GM12873 (cell line): Measurements from ENCODE around the gene BCO1.

ENCODE experiments used
- TF ChIP-seq, protein P1 (sequence below): IDR thresholded peaks from 2 replicates; pipeline ENCODE4 v1.5.1; 2012; ENCODE audit warnings: low read depth, mild to moderate bottlenecking, moderate library complexity, low read length, control low read depth; ENCODE audit not compliant: insufficient read depth; ENCODE audit errors: missing control alignments

BCO1 gene

DNA sequence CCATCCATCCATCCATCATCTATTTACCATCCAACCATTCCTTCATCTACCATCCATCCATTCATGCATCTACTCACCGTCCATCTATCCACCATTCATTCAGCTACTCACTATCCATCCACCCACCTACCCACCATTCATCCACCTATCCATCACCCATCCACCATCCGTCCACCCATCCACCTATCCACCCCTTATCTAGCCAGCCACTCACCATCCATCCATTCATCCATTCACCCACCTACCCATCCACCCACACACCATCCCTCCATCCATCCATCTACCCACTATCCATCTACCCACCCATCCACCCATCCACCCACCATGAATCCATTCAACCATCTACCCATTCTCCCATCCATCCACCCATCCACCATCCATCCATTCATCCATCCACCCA is 26.6 kb downstream of the BCO1 start:
- TF ChIP-seq, protein P1, sequence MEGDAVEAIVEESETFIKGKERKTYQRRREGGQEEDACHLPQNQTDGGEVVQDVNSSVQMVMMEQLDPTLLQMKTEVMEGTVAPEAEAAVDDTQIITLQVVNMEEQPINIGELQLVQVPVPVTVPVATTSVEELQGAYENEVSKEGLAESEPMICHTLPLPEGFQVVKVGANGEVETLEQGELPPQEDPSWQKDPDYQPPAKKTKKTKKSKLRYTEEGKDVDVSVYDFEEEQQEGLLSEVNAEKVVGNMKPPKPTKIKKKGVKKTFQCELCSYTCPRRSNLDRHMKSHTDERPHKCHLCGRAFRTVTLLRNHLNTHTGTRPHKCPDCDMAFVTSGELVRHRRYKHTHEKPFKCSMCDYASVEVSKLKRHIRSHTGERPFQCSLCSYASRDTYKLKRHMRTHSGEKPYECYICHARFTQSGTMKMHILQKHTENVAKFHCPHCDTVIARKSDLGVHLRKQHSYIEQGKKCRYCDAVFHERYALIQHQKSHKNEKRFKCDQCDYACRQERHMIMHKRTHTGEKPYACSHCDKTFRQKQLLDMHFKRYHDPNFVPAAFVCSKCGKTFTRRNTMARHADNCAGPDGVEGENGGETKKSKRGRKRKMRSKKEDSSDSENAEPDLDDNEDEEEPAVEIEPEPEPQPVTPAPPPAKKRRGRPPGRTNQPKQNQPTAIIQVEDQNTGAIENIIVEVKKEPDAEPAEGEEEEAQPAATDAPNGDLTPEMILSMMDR, result no peak

DNA sequence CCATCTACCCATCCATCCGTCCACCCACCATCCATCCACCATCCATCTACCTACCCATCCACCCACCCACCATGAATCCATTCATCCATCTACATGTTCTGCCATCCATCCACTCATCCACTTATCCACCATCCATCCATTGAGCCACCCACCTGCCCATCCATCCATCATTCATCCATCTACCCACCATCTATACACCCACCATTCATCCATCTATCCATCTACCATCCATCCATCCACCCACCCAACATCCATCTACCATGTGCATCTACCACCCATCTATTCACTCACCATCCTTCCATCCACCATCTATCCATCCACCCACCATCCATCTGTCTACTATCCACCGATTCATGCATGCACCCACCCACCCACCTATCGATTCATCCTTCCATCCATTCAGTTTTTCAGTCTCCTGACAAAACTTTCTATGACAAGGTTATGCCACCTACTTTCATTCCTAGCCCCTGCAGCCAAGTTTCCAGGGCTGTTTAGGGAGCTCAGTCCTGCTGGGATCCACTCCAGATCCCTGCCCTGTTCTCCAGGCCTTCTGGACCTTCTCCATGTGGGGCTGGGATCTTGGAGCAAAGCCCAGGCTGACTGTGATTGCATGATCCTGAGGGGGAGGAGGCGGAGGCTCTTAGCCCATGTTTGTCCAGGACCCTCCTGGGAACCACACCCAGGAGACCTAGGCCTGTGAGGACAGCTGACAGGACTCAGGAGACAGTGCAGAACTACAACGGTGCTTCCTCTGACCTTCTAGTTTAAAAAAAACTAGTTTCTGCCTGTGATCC is 27.4 kb downstream of the BCO1 start:
- TF ChIP-seq, protein P1, result no peak

DNA sequence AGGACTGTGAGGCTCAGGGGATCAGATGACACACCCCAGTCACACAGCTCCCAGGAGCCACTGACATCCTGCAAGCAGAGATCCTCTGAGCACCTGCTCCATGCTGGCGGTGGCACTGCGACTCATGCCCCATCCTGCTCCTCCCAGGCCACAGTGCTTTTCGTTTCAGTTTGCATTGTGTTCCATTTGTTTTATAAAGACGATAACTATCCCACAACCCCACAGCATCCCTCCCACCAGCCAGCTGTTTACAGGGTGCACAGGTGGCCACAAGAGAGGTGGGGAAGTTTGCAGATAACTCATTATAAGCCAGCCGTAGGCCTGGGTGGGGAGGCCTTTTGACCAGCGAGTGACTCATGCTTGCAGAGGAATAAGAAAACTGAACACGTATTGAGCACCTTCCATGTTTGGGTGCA is 28.2 kb downstream of the BCO1 start:
- TF ChIP-seq, protein P1, result no peak

DNA sequence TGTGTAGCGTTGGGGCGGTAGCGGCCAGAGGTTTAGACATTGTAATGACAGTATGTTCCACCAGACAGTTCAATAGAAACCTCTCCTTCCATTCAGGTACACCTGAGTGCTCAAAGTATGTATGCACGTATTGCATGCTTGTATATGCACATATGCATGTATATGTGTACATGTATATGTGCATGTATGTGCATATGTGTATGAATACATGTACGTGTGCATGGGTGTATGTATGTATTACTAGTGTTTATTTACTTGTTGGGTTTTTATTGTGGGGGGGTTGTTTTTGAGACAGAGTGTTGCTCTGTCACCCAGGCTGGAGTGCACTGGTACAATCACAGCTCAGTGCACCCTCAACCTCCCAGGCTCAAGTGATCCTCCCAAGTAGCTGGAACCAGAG is 30.0 kb downstream of the BCO1 start:
- TF ChIP-seq, protein P1, result no peak

DNA sequence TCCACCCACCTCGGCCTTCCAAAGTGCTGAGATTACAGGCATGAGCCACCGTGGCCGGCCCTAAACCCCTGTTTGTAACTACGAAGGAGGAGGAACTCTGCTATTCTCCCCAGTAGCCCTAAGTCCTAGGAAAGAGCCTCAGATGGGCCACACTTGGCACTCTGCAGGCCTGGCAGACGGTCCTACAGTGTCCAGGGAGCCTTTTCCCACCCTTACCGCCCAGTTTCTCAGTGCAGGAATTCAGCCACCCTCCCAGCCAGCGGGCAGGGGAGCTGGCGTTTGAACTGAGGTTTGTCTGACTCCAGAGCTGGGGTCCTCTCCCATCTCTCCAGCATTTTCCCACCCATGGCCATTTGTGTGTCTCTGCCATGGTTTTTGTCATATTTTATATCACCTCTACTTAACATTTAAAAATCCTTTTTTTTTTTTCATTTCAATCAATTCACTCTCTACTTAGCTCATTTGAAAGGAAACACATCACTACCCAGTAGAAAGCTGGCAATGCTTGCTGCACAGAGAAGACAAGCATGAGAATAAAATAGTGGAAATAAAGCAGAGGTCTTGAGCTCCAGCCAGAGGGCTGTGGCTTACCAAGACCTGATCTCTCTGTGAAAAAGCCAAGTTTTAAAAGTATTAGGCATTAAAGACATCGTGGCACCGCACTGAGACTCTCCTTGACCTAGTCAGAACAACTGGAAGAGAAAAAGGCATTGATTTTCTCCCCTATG is 34.9 kb downstream of the BCO1 start:
- TF ChIP-seq, protein P1, result no peak

DNA sequence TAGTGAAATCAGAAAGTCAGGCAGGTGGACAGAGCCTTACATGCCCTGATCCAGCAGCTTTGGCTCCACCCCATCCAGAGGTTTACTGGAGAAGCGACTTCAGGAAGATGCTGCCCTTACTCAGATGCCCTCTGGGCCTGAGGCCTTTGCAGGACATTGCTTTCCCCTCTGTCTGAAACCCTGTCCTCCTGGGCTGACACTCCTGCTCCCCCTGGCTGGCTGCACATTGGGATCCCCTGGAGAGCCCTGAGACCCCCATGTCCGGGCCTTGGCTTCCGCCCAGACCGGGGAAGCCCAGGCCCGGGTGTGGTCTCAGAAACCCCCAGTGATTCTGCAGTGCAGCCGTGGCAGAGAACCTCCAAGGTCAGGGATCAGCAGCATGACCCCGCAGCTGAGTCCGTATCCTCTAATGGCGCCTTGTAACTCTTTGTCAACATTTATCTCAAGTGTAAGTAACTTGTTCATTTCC is 36.6 kb downstream of the BCO1 start:
- TF ChIP-seq, protein P1, result no peak

DNA sequence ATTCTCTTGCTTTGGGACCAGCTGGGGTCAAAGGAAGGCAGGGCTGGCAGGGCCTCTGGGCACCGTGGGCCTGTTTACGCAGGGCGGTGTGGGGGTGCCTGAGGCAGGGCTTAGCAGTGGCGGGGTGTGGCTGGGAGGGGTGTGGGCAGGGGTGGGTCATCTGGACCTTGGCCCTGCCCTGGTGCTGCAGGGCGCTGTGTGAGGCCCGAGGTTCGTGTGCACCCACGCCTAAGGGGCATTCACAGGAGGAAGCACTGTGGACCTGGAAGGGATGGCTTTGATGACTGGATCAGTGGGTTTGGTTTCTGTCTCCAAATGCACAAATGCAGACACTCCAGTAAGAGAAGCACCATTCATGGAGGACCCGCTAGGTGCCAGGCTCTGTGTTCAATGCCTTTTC is 37.3 kb downstream of the BCO1 start:
- TF ChIP-seq, protein P1, result no peak
